Stimulated activated CD4-positive, alpha-beta T cell treated with anti-CD3 and anti-CD28 coated beads, Interleukin-4, amount 100 ng/mL, for 1 hour (primary cell): ENCODE measurements around the gene ATP1A2.

Source experiments
- DNase-seq: peaks from one replicate; pipeline ENCODE4 v3.0.0-alpha.2; 2020

ATP1A2 gene

GRCh38 chr1:160085686-160086455 lies 29.7 kb upstream of the ATP1A2 start:
- DNase-seq: peak; percentile 81

- no peak for DNase-seq
Measured at GRCh38 chr1:160086456-160086892, 29.1 kb upstream of the ATP1A2 start.

GRCh38 chr1:160087118-160087662 lies 28.4 kb upstream of the ATP1A2 start:
- DNase-seq: no peak

GRCh38 chr1:160089883-160090282 lies 25.7 kb upstream of the ATP1A2 start:
- no peak for DNase-seq

GRCh38 chr1:160090760-160091159 lies 24.8 kb upstream of the ATP1A2 start:
- DNase-seq: no peak

- DNase-seq: no peak
Measured at GRCh38 chr1:160091666-160092223, 23.8 kb upstream of the ATP1A2 start.

DNA sequence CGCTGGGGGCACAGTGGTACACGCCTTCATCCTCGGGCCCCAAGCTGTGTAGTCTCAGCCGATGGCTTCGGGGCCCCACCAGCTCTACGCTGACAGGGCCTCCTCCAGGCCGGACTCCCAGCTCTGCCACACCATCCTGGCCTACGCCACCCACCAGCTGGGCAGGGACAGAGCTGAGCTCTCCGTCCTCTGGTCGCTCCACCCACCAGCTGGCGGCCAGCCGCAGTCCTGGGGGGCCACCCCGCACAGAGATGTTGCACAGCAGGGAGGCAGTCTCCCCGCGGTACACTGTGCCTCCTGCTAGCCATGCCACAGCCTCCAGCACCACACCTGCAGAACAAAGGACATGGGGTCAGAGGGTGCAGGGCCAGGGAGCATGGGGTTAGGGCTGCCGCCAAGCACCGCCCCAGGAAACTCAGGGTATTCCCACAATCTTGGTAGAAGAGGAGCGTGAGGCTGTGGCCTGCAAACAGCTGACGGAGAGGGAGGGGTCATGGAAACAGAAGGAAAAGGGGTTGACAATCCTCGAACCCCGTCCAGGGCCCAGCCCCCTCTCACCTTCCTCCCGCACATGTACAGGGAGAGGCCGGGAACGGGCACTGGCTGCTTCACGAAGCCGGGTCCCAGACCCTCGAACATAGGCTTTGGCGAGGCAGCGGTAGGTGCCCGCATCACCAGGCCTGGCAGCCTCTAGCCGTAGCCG lies 23.0 kb upstream of the ATP1A2 start:
- DNase-seq: no peak

DNA sequence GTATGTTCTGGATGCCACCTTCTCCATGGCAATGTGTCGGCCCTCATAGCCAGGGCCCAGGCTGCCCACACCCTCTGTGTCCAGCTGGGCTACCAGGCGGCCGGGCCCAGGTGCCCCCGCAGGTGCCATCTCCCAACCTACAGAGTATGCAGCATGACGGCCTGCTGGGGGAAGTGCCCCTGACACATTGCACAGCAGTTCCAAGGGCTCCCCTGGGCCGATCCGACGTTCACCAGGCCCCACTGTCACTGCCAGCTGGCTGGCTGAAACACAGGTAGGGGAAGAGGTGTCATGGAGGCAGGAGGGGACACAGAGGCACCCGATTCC lies 22.5 kb upstream of the ATP1A2 start:
- no peak for DNase-seq

DNA sequence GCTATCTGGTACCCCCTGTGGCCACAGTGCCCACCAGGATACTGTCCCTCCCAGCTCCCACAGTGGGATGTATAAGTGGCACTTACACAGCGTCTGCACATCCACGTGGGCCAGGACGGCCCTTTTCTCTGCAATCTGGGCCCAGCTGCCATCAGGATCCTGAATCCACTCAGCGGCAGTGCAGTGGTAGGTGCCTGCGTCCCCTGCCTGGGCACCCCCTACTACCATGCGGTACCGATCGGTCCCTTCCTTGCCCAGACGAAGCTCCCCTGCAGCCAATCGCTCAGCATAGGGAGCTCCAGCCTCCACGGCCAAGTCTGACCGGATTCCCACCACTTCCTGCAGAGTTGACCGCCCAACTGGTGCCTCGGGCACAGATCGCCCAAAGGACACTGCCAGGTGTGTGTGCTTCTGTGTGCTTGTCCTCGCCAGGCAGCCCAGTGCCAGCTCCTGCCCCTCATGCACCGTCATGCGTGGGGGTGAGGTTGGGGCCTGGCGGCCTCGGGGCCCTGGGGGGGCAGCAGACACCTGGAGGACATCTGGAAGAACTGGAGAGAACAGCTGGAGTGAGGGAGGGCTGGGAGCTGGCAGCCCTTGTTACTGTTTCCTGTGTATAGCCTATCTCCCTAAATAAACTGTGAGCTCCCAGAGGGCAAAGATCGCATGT lies 21.8 kb upstream of the ATP1A2 start:
- no peak for DNase-seq

- DNase-seq: no peak
Measured at GRCh38 chr1:160094291-160094625, 21.3 kb upstream of the ATP1A2 start.

DNA sequence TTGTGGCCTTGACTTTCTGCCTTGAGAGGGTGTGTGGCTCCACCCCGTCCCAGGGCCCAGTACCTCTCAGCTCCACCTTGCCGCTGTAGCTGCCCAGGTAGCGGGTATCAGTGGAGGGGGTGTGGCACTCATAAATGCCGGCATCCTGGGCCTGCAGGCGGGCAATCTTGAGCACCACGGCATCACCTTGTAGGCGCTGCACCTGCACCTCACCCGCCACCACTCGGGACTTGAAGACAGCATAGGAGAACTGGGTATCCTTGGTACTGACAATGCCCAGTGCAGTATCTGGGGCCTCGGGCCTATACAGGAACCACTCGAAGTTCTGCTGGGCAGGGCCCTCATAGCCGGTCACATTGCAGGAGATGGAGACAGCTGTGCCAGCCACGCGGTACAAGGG lies 20.8 kb upstream of the ATP1A2 start:
- DNase-seq: no peak

DNA sequence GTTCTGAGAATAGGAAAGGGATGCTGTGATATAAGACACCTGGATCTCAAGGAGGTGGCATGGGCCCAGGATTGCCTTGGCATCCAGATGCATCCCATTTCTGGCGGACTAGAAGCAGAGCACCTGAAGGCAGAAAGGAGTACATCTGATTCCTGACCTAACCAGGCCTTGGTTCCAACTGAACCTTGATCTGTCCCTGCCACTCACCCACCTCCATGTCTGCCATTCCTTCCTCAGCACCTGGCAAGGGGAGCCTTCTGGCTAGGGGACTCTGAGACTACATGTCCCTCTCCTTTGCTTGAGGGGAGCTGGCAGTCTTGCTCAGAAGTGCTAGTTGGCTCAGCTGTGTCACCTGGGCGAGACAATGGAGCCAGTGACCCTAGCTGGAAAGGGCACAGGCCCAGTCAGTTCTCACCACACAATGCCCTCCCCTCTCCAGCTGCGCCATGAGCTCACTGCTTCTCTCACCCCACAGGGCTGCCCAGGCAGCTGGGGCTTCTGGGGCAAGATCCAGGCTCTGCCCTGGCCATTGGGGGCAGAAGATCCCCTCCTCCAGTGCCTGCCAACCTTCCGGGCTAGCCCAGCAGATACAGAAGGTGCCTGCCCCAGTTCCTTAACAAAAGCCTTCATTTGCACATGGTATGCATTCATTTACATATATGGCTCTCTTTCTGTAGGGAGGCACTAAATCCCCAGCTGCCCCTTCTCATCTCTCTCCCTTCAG lies 20.0 kb upstream of the ATP1A2 start:
- no peak for DNase-seq

DNA sequence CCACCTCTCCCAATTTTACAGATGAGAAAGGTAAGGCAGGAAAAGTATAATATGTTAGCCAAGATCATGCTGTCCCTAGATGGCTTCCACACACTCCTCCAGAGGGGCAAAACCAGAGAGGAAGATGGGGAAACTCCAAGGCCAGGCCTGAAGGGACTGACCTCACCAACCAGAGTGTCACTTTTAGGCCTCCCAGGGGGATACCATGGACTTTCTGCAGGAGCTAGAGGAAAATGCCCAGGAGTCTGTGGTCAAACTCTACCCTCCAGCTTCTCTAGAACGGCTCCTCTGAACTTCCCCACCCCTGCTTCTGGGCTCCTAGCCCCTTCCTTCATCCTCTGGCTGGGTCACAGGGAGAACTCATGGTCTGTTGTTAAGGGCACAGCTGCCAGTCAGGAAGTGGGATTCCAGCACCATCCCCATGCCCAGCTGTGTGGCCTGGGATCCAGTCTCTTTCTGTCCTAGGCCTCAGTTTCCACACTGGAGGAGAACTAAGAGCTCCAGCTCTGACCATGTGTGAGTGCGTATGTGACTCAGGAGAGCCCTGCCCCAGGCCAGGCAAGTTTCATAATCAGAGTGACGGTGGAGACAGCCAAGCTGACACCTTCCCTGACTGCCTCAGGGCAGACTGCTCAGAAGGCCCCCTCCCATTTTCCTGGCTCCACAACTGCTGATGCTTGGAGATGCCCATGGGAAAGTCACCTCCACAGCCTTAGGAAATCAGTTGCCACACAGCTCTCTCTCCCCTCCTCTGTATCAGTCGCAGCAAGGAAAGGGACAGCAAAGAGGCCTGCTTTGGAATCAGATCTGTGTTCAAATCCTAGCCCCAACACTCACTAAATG lies 19.1 kb upstream of the ATP1A2 start:
- no peak for DNase-seq

DNA sequence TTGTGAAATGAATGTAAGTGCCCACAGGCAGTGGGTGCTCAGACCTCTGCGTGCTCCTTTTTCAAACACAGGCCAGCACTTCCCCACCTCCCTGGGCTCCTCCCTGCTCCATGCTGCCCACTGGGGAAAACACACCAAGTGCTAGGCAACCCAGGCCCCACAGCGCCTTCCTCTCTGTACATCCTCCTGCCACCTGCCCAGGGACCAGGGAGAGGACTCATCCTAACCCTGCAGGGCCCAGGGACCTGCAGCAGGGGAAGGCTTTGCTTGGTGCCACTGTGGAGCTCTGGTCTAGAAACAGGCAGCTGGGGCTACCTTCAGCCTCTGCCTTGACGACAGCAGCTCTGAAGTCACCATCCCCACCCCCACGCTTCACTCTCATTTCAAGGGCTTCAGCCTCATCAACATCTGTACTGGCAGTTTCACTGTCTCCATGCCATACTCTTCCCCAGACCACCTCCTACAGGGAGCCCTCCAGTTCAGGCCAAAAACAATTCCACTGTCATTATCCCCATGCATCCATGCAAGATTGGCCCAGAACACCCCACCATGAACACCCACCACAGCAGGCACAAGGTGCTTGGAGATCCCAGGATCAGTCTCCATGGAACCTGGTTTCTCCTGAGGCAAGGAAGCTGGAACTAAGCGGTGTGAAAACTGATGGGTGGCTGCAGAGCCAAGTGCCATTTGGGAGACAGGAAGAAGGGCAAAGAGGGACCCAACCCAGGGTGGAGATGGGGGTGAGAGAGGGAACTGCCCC lies 18.2 kb upstream of the ATP1A2 start:
- DNase-seq: peak; percentile 39

DNA sequence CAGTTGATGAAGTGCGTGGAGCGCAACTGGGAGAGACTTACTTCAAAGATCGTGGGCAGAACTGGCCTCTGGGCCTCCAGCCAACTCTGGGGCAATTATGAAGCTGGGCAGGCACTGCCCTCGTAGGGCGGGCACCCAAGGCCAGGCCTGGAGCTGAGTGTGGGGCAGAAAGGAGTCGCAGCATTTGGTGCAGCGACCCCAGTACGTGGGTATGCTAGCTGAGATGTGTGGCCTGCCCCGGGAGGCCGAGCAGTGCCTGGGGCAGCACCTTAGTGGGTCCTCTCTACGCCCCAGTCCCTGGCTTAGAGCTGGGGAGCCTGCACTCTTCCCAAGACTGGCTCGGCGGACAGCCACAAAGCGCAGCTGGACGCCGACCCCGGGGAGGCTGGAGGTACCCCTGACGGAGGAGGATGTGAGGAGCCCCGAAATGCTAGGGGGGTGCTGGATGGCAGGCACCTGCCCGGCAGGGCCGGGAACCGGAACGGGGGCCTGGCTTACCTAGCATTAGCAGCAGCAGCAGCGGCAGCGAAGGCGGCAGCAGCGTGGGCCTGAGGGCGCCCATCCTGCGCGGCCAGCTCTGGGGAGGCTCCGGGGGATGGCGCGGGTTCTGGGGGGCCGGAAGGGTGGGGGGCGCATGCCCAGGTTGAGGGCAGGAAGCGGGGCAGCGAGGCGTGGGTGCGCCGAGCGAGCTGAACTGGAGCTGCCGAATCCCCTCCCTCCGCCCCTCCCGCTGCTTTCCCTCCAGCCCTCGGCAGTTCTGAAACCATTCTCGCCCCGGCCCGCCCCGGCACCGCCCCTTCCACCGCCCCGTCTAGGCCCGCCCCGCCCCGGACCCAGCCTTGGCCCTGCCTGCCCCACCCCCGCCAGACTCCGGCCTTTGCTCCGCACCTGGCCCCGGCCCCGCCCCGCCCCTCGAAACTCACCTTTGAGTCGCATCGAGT lies 17.4 kb upstream of the ATP1A2 start, which contains the start of gene IGSF8:
Gene IGSF8 (minus strand): TSS at position 709 of the 941 bp plus-strand sequence. CDS start 147 bp downstream, at position 562.
- DNase-seq: peak; percentile 90

DNA sequence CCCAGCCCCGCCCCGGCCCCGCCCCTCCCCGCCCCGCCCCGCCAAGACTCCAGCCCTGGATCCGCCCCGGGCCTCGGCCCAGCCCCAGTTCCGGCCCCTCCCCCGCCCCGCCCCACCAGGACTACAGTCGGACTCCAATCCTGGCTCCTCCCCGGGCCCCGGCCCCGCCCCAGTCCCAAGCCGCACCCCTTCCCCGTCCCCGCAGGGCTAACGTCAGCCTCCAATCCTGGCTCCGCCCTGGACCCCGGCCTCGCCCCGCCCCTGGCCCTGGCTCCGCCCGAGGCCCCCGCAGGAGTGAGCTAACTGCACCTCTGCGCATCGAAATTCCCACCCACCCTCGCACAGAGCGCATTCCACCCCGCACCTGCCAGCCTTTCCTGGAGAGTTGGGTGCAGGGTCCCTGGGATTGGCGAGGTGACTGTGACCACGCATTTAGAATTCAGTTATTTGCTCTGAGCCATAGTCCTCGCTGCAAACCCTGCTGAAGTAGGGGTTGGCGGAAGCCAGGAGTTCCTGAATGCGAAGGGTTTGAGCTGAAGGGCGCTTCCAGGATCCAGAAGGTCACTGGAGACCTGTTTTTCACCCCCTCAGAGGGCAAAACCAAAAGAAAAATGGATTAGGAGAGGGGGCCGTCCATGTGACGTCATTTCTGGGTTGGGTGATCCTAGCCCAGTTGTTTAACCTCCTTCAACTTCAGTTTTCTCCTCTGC lies 16.6 kb upstream of the ATP1A2 start:
- DNase-seq: peak; percentile 99

GRCh38 chr1:160099716-160100375 lies 15.7 kb upstream of the ATP1A2 start:
- DNase-seq: no peak

- DNase-seq: peak; percentile 76
Measured at GRCh38 chr1:160101037-160101716, 14.4 kb upstream of the ATP1A2 start.
